Neural cell (in vitro differentiated cells): Measurements from ENCODE around the gene NRF1.

Experiments used
- CTCF ChIP-seq: fragments of 450-650 bp; IDR thresholded peaks from 2 replicates; pipeline ENCODE4 v1.5.1; 2014; ENCODE audit warnings: antibody characterized with exemption, mild to moderate bottlenecking, moderate library complexity; ENCODE audit not compliant: poor library complexity, severe bottlenecking
- EP300 ChIP-seq: fragments of 450-650 bp; conservative IDR thresholded peaks from 2 replicates; pipeline ENCODE4 v1.6.1; 2014; ENCODE audit warnings: antibody characterized with exemption, mild to moderate bottlenecking, moderate library complexity; ENCODE audit not compliant: poor library complexity, severe bottlenecking
- EZH2 ChIP-seq: fragments of 200-600, 300-800 bp; shearing (Covaris generic), sonication (generic); IDR thresholded peaks from 2 replicates; pipeline ENCODE4 v1.6.1; 2014; ENCODE audit warnings: antibody characterized with exemption, low read length, borderline replicate concordance, mild to moderate bottlenecking; ENCODE audit not compliant: insufficient read depth, poor library complexity, severe bottlenecking
- REST ChIP-seq: IDR thresholded peaks from 2 replicates; pipeline ENCODE4 v1.6.1; 2012; ENCODE audit warnings: borderline replicate concordance

DNA sequence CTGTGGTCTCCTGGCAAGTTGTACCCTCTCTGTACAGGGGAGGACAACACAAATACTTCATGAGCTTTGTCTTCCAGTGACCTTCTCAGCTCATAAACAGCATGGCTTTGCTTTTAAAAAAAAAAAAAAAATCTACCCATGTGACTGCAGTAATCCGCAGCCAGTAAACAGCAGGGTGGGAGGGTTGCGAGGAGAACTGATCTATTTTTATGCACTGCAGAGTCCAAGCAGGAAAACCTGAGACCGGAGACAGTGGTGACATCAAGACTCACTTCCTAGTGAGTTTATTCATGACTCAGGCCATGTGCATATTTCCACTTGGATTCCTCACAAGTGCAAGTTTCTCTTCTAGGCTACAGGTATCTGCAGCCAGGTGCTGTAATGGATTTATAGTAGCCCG, 127.9 kb downstream of the NRF1 start:
- no peak for TF ChIP-seq CTCF
- TF ChIP-seq REST, result no peak
- TF ChIP-seq EZH2, result no peak
- TF ChIP-seq EP300, result no peak
